ENCODE measurements around the gene GABARAPL1.

DNA sequence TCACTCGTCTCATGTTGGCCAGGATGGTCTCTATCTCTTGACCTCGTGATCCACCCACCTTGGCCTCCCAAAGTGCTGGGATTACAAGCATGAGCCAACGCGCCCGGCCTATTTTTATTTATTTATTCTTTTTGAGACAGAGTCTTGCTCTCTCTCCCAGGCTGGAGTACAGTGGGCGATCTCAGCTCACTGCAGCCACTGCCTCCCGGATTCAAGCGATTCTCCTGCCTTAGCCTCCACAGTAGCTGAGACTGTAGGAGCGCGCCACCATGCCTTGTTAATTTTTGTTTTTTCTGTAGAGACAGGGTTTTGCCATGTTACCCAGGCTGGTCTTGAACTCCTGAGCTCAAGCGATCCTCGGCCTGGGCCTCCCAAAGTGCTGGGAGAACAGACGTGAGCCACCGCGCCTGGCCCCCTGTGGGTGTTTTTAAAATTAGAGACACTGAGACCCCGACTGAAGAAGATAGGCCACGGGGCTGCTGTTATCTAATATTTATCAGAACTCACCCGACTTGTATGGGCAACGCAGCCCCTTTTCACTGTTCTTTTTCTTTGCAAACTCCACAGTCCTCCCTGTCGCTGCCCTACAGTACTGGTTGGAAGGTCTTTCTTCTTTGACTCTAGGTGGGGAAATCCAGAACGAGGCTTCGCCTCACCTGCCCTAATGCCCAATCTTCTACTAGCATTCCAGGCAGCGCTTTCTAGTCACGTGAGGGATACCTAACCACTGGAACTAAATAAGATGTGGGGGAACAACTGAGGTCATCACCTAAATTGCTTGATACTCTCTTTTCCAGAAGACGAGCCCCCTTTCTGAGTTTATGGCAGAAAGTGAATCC, 1.4 kb upstream of the GABARAPL1 start:
- TF ChIP-seq RAD21 (IDR thresholded peaks at IDR 0.05; ENCODE audit: low read depth) (no peak), REST (IDR thresholded peaks at IDR 0.05; ENCODE audit: low read depth) (no peak)
